ENCODE results near the gene TMEM72. TPM values are rescaled to one million over a fixed set of nuclear protein-coding genes. Genes with fewer than 3 reads are reported as not detected.

Gene TMEM72
- total and polyA plus RNA-seq, 2 of the 13 experiments (the other 11 are each of a cell fraction or from before 2014, with no cell fraction given) = 0.04 TPM; not detected in 1

GRCh38 chr10:44960482-44961229 is 49.5 kb downstream of the TMEM72 start (continued):
- no peak for TF ChIP-seq ZBTB40 (IDR thresholded peaks at IDR 0.05)
- TF ChIP-seq ZBTB40 (CRISPR knock-in tag; IDR thresholded peaks at IDR 0.05) = no peak
- no peak for TF ChIP-seq NKX3-1 (CRISPR knock-in tag; IDR thresholded peaks at IDR 0.05)
- TF ChIP-seq MLX (CRISPR knock-in tag; IDR thresholded peaks at IDR 0.05) = no peak
- TF ChIP-seq SP5 (CRISPR knock-in tag; IDR thresholded peaks at IDR 0.05; ENCODE audit: borderline replicate concordance, low read depth) = no peak
- TF ChIP-seq DMAP1 (CRISPR knock-in tag; IDR thresholded peaks at IDR 0.05) = no peak
- TF ChIP-seq ZNF264 (CRISPR knock-in tag; IDR thresholded peaks at IDR 0.05) = peak; percentile 24; the same call in 1 of the 2 replicates
- no peak for TF ChIP-seq NR1H2 (CRISPR knock-in tag; IDR thresholded peaks at IDR 0.05; ENCODE audit: borderline replicate concordance, low read depth)
- no peak for TF ChIP-seq SNRNP70 (IDR thresholded peaks at IDR 0.05; ENCODE audit: low read depth, low read length)
- 0 out of 2 replicates have a peak, but pooled peaks have one; percentile 58 for TF ChIP-seq HOXA5 (CRISPR knock-in tag; IDR thresholded peaks at IDR 0.05)
- TF ChIP-seq SAP130 (CRISPR knock-in tag; IDR thresholded peaks at IDR 0.05; ENCODE audit: low read depth) = peak; percentile 21; the same call in 1 of the 2 replicates
- TF ChIP-seq TRIM22 (IDR thresholded peaks at IDR 0.05) = no peak
- TF ChIP-seq ZNF431 (CRISPR knock-in tag; IDR thresholded peaks at IDR 0.05; ENCODE audit: borderline replicate concordance, low read depth) = no peak
- TF ChIP-seq KDM6A (CRISPR knock-in tag; IDR thresholded peaks at IDR 0.05; ENCODE audit: low read depth) = no peak
- no peak for TF ChIP-seq ZMAT3 (CRISPR knock-in tag; conservative IDR thresholded peaks at IDR 0.05)
- TF ChIP-seq ZNF652 (CRISPR knock-in tag; IDR thresholded peaks at IDR 0.05; ENCODE audit: borderline replicate concordance, low read depth) = no peak
- no peak for TF ChIP-seq KDM5A (IDR thresholded peaks at IDR 0.05; ENCODE audit: borderline replicate concordance, low read length)
- TF ChIP-seq GTF2F1 (IDR thresholded peaks at IDR 0.05; ENCODE audit: low read length) = no peak
- no peak for TF ChIP-seq TOE1 (CRISPR knock-in tag; IDR thresholded peaks at IDR 0.05)
- no peak; the same call in 1 of the 2 replicates for TF ChIP-seq BRD4 (CRISPR knock-in tag; IDR thresholded peaks at IDR 0.05)
